Measurements from ENCODE around the gene ESYT2. TPM values are rescaled to one million over a fixed set of nuclear protein-coding genes. Genes with fewer than 3 reads are reported as not detected.

Gene ESYT2
- total RNA-seq, 2 donors from 2014 or later: 30.7 to 36.9 TPM

- no peak overlapping the region for H3K9ac ChIP-seq (ENCODE audit: extremely low read depth, low read length, poor library complexity, severe bottlenecking)
- Mint-ChIP-seq H3K4me1 (peaks cover 4% of the 10 kb centered on the region), H3K9me3 (peaks cover 9% of the 10 kb centered on the region), H3K36me3 (ENCODE audit: low read depth) (peaks cover 42% of the 10 kb centered on the region), H3K4me3 (no peak overlapping the region), H3K27ac (no peak overlapping the region), H3K27me3 (ENCODE audit: insufficient read depth) (no peaks in the 10 kb centered on the region)
- WGBS, 2 experiments (ENCODE audit: insufficient coverage in 1 of 2, insufficient read length in 1 of 2): 97% methylated on average over 1 of the region's 1 CpG; no CpG with 5 or more reads in 1 of the 2 experiments
- no peak overlapping the region for H3K4me3 ChIP-seq (ENCODE audit: low read length)
- H3K27me3 ChIP-seq (ENCODE audit: control insufficient read depth, insufficient read depth, low read length, poor library complexity, severe bottlenecking): no peaks in the 10 kb centered on the region
- peaks cover 8% of the 10 kb centered on the region for H3K36me3 ChIP-seq (ENCODE audit: control insufficient read depth, insufficient read depth, low read length)
- H3K4me1 ChIP-seq (ENCODE audit: control insufficient read depth, insufficient read depth, low read length): no peaks in the 10 kb centered on the region
- DNase-seq: no peak
- H3K9me3 ChIP-seq (ENCODE audit: control insufficient read depth, low read length): peaks cover 6% of the 10 kb centered on the region
- no peak overlapping the region for H3K27ac ChIP-seq (ENCODE audit: low read depth, low read length)
- TF ChIP-seq CTCF (conservative IDR thresholded peaks at IDR 0.05): no peak
These were observed 19.7 kb downstream of the ESYT2 start for GRCh38 chr7:158809596-158809995.

- no peak for TF ChIP-seq CTCF (conservative IDR thresholded peaks at IDR 0.05)
- no peak overlapping the region for H3K9ac ChIP-seq (ENCODE audit: extremely low read depth, low read length, poor library complexity, severe bottlenecking)
- Mint-ChIP-seq H3K27ac (no peak overlapping the region), H3K9me3 (peaks cover 13% of the 10 kb centered on the region), H3K36me3 (ENCODE audit: low read depth) (peaks cover 49% of the 10 kb centered on the region), H3K4me3 (no peak overlapping the region), H3K27me3 (ENCODE audit: insufficient read depth) (no peaks in the 10 kb centered on the region), H3K4me1 (no peaks in the 10 kb centered on the region)
- no peak overlapping the region for H3K27ac ChIP-seq (ENCODE audit: low read depth, low read length)
- no peaks in the 10 kb centered on the region for H3K4me1 ChIP-seq (ENCODE audit: control insufficient read depth, insufficient read depth, low read length)
- no peak for DNase-seq
- no peaks in the 10 kb centered on the region for H3K27me3 ChIP-seq (ENCODE audit: control insufficient read depth, insufficient read depth, low read length, poor library complexity, severe bottlenecking)
- WGBS, 2 experiments (ENCODE audit: insufficient coverage in 1 of 2, insufficient read length in 1 of 2): 95% methylated on average over 16 to 18 of the region's 18 CpGs
- H3K4me3 ChIP-seq (ENCODE audit: low read length): no peak overlapping the region
- peaks cover 6% of the 10 kb centered on the region for H3K9me3 ChIP-seq (ENCODE audit: control insufficient read depth, low read length)
- H3K36me3 ChIP-seq (ENCODE audit: control insufficient read depth, insufficient read depth, low read length): peaks cover 8% of the 10 kb centered on the region
These were observed 21.2 kb downstream of the ESYT2 start for GRCh38 chr7:158808126-158808525.

- no peak overlapping the region for H3K27ac Mint-ChIP-seq
These were observed 23.4 kb downstream of the ESYT2 start for GRCh38 chr7:158805937-158806336.

More at GRCh38 chr7:158805937-158806336, 23.4 kb downstream of the ESYT2 start:
- no peaks in the 10 kb centered on the region for H3K27me3 Mint-ChIP-seq (ENCODE audit: insufficient read depth)
- WGBS, 2 experiments (ENCODE audit: insufficient coverage in 1 of 2, insufficient read length in 1 of 2): 77 to 78% methylated on average over 18 to 21 of the region's 21 CpGs
- TF ChIP-seq CTCF (conservative IDR thresholded peaks at IDR 0.05): no peak
- Histone ChIP-seq H3K4me3 (ENCODE audit: low read length) (no peak overlapping the region), H3K9ac (ENCODE audit: extremely low read depth, low read length, poor library complexity, severe bottlenecking) (no peak overlapping the region), H3K27ac (ENCODE audit: low read depth, low read length) (no peak overlapping the region), H3K4me1 (ENCODE audit: control insufficient read depth, insufficient read depth, low read length) (no peaks in the 10 kb centered on the region), H3K27me3 (ENCODE audit: control insufficient read depth, insufficient read depth, low read length, poor library complexity, severe bottlenecking) (no peaks in the 10 kb centered on the region), H3K36me3 (ENCODE audit: control insufficient read depth, insufficient read depth, low read length) (peaks cover 8% of the 10 kb centered on the region), H3K9me3 (ENCODE audit: control insufficient read depth, low read length) (peaks cover 6% of the 10 kb centered on the region)
- H3K4me3 Mint-ChIP-seq: no peak overlapping the region
- H3K36me3 Mint-ChIP-seq (ENCODE audit: low read depth): peaks cover 49% of the 10 kb centered on the region
- H3K4me1 Mint-ChIP-seq: no peaks in the 10 kb centered on the region
- peaks cover 16% of the 10 kb centered on the region for H3K9me3 Mint-ChIP-seq
- no peak for DNase-seq
